NCI-H1436 treated with DMSO at 0.1 percent for 48 hours (cell line): ENCODE data around the gene CAV1.

ENCODE experiments used
- DNase-seq: peaks from one replicate; lab custom pipeline; 2025; lab: John Stamatoyannopoulos, UW

Gene CAV1

GRCh38 chr7:116503835-116504234 lies 21.0 kb upstream of the CAV1 start:
- no peak for DNase-seq

GRCh38 chr7:116505278-116505677 lies 19.6 kb upstream of the CAV1 start:
- DNase-seq = no peak

GRCh38 chr7:116505823-116506222 lies 19.0 kb upstream of the CAV1 start:
- no peak for DNase-seq

GRCh38 chr7:116509982-116510579 lies 14.8 kb upstream of the CAV1 start:
- no peak for DNase-seq

DNA sequence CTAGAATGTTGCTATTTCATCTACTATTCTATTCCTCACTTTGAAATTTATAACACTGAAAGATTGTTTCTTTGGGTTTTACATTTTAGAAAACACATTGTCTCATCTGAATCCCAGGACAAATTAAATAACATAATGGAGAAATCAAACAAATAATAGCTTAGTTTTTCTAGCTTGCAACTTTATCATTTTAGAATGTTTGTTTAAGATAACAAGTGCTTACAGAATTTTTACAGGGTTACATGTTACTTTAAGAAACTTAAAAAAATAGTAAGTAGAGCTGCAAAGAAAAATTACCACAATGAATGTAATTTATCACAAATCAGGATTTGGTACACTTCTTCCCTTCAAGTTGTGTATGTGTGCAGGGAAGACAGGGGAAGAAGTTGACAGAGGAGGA lies 14.0 kb upstream of the CAV1 start:
- DNase-seq = no peak

GRCh38 chr7:116511552-116512519 lies 13.0 kb upstream of the CAV1 start:
- DNase-seq = no peak

- DNase-seq = no peak
These were observed 12.2 kb upstream of the CAV1 start for GRCh38 chr7:116512520-116513188.

GRCh38 chr7:116515584-116515983 lies 9.3 kb upstream of the CAV1 start:
- no peak for DNase-seq

GRCh38 chr7:116516324-116516723 lies 8.5 kb upstream of the CAV1 start:
- DNase-seq = no peak

DNA sequence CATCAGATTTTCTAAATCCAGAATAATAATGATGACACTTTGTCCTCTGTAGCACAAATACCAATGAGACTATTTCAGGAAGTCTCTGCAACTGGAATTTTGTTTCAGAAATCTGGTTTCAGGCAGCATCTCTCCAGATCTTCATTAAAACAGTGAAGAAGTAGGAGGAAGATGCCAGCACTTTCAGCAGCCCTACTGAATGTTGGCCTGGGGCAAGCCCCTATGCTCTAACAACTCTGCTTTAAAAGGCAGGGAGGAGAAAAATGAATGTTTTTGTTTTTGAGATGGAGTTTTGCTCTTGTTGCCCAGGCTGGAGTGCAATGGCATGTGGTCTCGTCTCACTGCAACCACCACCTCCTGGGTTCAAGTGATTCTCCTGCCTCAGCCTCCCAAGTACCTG lies 7.2 kb upstream of the CAV1 start:
- no peak for DNase-seq

- no peak for DNase-seq
These were observed 5.9 kb upstream of the CAV1 start for GRCh38 chr7:116518961-116519360.

- no peak for DNase-seq
These were observed 3.7 kb upstream of the CAV1 start for GRCh38 chr7:116521046-116521664.

DNA sequence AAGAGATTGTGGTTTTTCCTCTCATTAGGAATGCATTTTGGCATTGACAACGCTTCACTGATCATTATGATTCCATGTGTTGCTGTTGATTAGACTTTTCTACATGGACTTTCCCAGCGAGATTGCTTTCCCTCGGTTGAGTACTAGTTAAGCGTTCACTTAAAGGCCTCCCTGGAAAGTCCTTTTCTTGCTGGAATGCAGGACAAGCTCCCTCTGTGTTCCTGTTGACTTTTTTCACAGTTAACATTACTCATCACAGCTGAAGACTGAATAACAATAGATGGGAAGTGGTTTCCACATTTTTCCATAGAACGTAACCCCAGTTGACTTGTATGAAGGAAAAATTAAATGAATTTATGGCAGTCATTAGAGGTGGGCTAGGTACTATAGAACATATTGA lies 2.6 kb upstream of the CAV1 start:
- no peak for DNase-seq

DNA sequence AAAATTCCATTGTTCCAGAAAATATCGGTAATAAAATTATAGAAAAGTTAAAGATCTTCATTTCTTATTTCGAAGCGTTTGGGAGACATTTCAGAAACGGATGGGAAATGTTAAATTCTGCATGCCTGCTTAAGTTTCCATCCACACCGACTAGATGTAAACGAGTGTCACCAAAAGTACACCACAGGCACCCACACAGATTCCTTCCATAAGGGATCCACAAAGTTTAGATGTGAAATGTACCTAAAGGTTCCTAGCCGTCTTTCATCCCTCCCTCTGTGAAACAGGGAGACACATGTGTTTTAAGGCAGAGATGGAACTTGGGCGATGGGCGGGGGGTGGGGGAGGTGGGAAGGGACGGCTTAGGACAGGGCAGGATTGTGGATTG lies 621 bp upstream of the CAV1 start:
- no peak for DNase-seq

- DNase-seq = no peak
These were observed 569 bp downstream of the CAV1 start for GRCh38 chr7:116525298-116525912.

DNA sequence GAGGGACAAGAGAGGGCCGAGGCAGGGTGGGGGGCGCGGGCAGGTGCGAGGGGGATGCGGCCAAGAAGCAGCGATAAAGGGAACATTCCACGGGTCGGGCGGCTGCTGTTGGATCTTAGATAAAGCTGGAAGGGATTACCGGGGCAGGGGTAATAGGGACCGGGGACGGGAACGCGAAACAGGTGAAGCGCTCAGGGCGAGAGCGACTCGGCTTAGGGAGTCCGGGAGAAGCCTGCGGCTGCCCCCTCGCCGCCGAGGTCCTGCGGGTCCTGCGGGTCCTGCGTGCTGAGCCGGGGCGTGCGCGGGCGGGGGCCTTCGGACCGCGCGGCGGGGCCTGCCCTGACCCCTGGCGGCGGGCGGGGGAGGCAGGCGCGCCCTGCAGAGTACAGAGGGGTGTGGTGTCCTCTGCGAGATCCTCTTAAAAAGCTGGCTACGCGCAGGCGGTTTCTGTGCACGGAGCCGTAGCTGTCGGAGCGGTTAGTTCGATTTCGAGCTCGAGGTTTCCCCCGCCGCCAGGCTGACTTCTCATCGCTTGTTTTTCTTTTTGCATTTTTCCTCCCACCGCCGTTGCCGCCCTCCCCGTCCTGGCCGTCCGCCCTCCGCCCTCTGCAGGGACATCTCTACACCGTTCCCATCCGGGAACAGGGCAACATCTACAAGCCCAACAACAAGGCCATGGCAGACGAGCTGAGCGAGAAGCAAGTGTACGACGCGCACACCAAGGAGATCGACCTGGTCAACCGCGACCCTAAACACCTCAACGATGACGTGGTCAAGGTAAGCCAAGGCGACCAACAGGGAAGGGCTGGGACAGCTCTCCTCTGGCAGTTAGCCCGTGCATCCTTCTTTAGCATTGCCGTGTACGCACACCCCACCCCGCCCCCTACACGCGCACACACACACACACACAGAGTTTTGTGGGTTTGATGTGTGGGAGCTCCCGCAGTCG lies 1.4 kb downstream of the CAV1 start:
- DNase-seq = no peak

GRCh38 chr7:116526897-116527296 lies 2.1 kb downstream of the CAV1 start:
- no peak for DNase-seq

DNA sequence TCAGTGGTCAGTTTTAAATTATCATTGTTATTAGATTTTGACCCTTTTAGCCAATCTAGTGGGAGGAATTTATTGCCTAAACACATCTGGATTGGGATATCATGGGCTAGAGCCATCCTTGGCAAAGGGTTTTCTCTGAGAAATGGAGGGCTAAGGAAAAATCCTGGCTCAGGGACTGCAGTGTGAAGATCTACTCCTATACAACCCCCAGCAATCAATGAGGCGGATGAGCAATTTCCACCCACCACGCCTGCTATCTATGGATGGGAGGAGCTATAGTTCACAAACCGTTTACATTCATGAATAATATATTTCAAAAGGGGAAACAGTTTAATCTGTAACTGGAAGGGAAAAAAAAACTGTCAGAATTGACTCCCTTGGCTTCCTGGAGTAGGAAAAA lies 2.7 kb downstream of the CAV1 start:
- DNase-seq = no peak

GRCh38 chr7:116528008-116528789 lies 3.4 kb downstream of the CAV1 start:
- DNase-seq = no peak

DNA sequence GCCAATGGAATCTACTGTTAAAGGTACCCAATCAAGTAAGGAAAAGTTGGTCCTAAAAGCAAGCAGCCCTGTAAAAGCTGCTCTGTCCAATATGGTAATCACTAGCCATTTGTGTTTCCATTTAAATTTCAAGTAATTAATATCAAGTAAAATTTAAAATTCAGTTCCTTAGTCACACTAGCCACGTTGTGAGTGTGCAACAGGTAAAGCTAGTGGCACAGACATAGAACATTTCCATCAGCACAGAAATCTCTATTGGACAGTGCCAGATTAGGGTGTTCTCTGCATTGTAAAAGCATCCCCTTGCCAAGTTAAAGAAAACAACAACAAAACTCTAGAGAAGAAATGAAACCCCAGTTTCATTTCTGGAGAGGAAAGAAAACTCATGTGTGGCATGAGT lies 4.4 kb downstream of the CAV1 start:
- DNase-seq = no peak
